GM18508 (cell line): ENCODE results near the gene SLC34A1.
"Not testable (repeated sequence)": the region's sequence is repeated elsewhere in the genome, so short reads cannot be mapped to it uniquely, and the experiment has no call there.

Experiments
- ATAC-seq: cut with Tn5 transposase; IDR thresholded peaks from one replicate; pipeline ENCODE4 v1.9.1; 2021; ENCODE audit warnings: moderate number of reproducible peaks; ENCODE audit not compliant: insufficient read depth, unreplicated experiment

The SLC34A1 gene

GRCh38 chr5:177367981-177368868 lies 16.0 kb upstream of the SLC34A1 start:
- no peak for ATAC-seq

- ATAC-seq: no peak
These were observed 15.2 kb upstream of the SLC34A1 start for GRCh38 chr5:177368869-177369644.

GRCh38 chr5:177369645-177370440 lies 14.4 kb upstream of the SLC34A1 start:
- no peak for ATAC-seq

GRCh38 chr5:177370488-177371119 lies 13.6 kb upstream of the SLC34A1 start:
- ATAC-seq: no peak

GRCh38 chr5:177371120-177372033 lies 12.9 kb upstream of the SLC34A1 start:
- no peak for ATAC-seq

- ATAC-seq: no peak
These were observed 12.0 kb upstream of the SLC34A1 start for GRCh38 chr5:177372034-177372896.

GRCh38 chr5:177372910-177373309 lies 11.3 kb upstream of the SLC34A1 start:
- ATAC-seq: no peak

GRCh38 chr5:177373806-177374205 lies 10.4 kb upstream of the SLC34A1 start:
- no peak for ATAC-seq

- no peak for ATAC-seq
These were observed 10.0 kb upstream of the SLC34A1 start for GRCh38 chr5:177374211-177374610.

GRCh38 chr5:177375516-177375915 lies 8.7 kb upstream of the SLC34A1 start:
- ATAC-seq: not testable (repeated sequence)

- no peak for ATAC-seq
These were observed 8.1 kb upstream of the SLC34A1 start for GRCh38 chr5:177376107-177376506.

GRCh38 chr5:177377851-177378776 lies 6.1 kb upstream of the SLC34A1 start:
- no peak for ATAC-seq

GRCh38 chr5:177378884-177379883 lies 5.0 kb upstream of the SLC34A1 start:
- ATAC-seq: no peak

- ATAC-seq: no peak
These were observed 3.5 kb upstream of the SLC34A1 start for GRCh38 chr5:177380805-177381126.

GRCh38 chr5:177382423-177383029 lies 1.7 kb upstream of the SLC34A1 start:
- no peak for ATAC-seq

GRCh38 chr5:177383181-177383580 lies 1.1 kb upstream of the SLC34A1 start:
- ATAC-seq: no peak
